Upper lobe of right lung (tissue), 1 donor: ENCODE data around the gene FGFR1OP2. TPM values are rescaled to one million over a fixed set of nuclear protein-coding genes. Genes with fewer than 3 reads are reported as not detected.
"Not testable (repeated sequence)": the region's sequence is repeated elsewhere in the genome, so short reads cannot be mapped to it uniquely, and the experiment has no call there.

Experiments used
- ATAC-seq: fragments of 200-7000 bp; cut with Tn5 transposase; one replicate; pipeline ENCODE4 v1.9.1; 2020; ENCODE audit warnings: mild to moderate bottlenecking, moderate library complexity
- DNase-seq: peaks from one replicate; pipeline ENCODE4 v3.0.0-alpha.2; 2020
- H3K27ac ChIP-seq: fragments of 200-600 bp; one replicate; pipeline ENCODE4 v1.8.0; 2022
- H3K27me3 ChIP-seq: fragments of 200-600 bp; one replicate; pipeline ENCODE4 v1.8.0; 2022; ENCODE audit warnings: mild to moderate bottlenecking
- H3K36me3 ChIP-seq: fragments of 200-600 bp; one replicate; pipeline ENCODE4 v1.8.0; 2022
- H3K4me1 ChIP-seq: fragments of 200-600 bp; one replicate; pipeline ENCODE4 v1.8.0; 2022
- H3K4me3 ChIP-seq: fragments of 200-600 bp; one replicate; pipeline ENCODE4 v1.8.0; 2022; ENCODE audit warnings: mild to moderate bottlenecking
- H3K9me3 ChIP-seq: fragments of 200-600 bp; one replicate; pipeline ENCODE4 v1.8.0; 2022
- CTCF ChIP-seq: fragments of 200-600 bp; IDR thresholded peaks from one replicate; pipeline ENCODE4 v1.8.0; 2022; ENCODE audit warnings: antibody characterized with exemption
- intact Hi-C: fragments of 100-400 bp; cut with DNase I; formaldehyde crosslinking; loops from one replicate; pipeline ENCODE4 v1.11.0; 2022
- long read RNA-seq: library from polyadenylated mRNA; unstranded; transcript quantifications from one replicate; pipeline ENCODE4 v2.0.0, GENCODE V29; 2021
- total RNA-seq: library from RNA; stranded (reverse); fragmentation: NEBNext Ultra II Directional; extraction: Animal tissue kit (Norgen Biotek cat#: 25700); gene quantifications from one replicate; pipeline ENCODE4 v1.2.1, GENCODE V29; 2021
- donor health status: DM: no; HTN: yes; CAD: no; lungs with severe emphysema.

The FGFR1OP2 gene
- 64.1 TPM for total RNA-seq
- long read RNA-seq, transcript FGFR1OP2-202 (6 exons, 2,790 nt) = minor isoform, 28 of 96 reads
- long read RNA-seq, transcript FGFR1OP2-201 (7 exons, 2,924 nt) = major isoform, 49 of 96 reads
- long read RNA-seq, transcript FGFR1OP2-206 (5 exons, 956 nt) = minor isoform, 10 of 96 reads
- long read RNA-seq, partial matches to known transcripts = 1 of 96 reads
- long read RNA-seq, other reads (novel, unspliced or antisense) = 7 of 96 reads

- peaks cover 44% of the 10 kb centered on the region for H3K4me1 ChIP-seq
Observed at GRCh38 chr12:26937863-26938700, at the start of gene FGFR1OP2, which contains the start of gene INTS13. Gene FGFR1OP2, plus strand, starts transcription at chr12:26938470. Its CDS starts 15,689 bp downstream, at chr12:26954159. Gene INTS13, minus strand, starts transcription at chr12:26937981. Its CDS starts 1,178 bp downstream, at chr12:26936803.

GRCh38 chr12:26890784-26891183 is 47.5 kb upstream of the FGFR1OP2 start:
- H3K27ac ChIP-seq = no peak overlapping the region
- no peaks in the 10 kb centered on the region for H3K27me3 ChIP-seq
- intact Hi-C loops = no loop called here
- no peak for DNase-seq
- ATAC-seq = no peak
- no peak overlapping the region for H3K4me3 ChIP-seq
- H3K9me3 ChIP-seq = no peaks in the 10 kb centered on the region
- no peaks in the 10 kb centered on the region for H3K4me1 ChIP-seq
- no peaks in the 10 kb centered on the region for H3K36me3 ChIP-seq
- TF ChIP-seq CTCF = no peak

More at GRCh38 chr12:26937863-26938700, at the start of gene FGFR1OP2, which contains the start of gene INTS13:
- DNase-seq (peak; percentile 99), ATAC-seq (peak; percentile 97)
- Histone ChIP-seq H3K9me3 (no peaks in the 10 kb centered on the region), H3K4me3 (peak within 1 kb of the TSS; percentile 97), H3K36me3 (peaks cover 10% of the 10 kb centered on the region), H3K27ac (peak within 1 kb of the TSS; percentile 97), H3K27me3 (no peaks in the 10 kb centered on the region)
- no peak for TF ChIP-seq CTCF
- intact Hi-C loops = no loop called here

GRCh38 chr12:26891704-26892103 is 46.6 kb upstream of the FGFR1OP2 start:
- intact Hi-C loops = no loop called here
- H3K36me3 ChIP-seq = no peaks in the 10 kb centered on the region
- DNase-seq = no peak
- no peak for TF ChIP-seq CTCF
- no peaks in the 10 kb centered on the region for H3K9me3 ChIP-seq
- no peak overlapping the region for H3K27ac ChIP-seq
- no peaks in the 10 kb centered on the region for H3K27me3 ChIP-seq
- no peaks in the 10 kb centered on the region for H3K4me1 ChIP-seq
- no peak for ATAC-seq
- no peak overlapping the region for H3K4me3 ChIP-seq

- no peak overlapping the region for H3K4me3 ChIP-seq
- intact Hi-C loops = no loop called here
- no peak for ATAC-seq
Observed at GRCh38 chr12:26895672-26896071, 42.6 kb upstream of the FGFR1OP2 start.

GRCh38 chr12:26896913-26897312 is 41.4 kb upstream of the FGFR1OP2 start:
- H3K9me3 ChIP-seq = no peaks in the 10 kb centered on the region
- no peak overlapping the region for H3K27ac ChIP-seq
- H3K4me1 ChIP-seq = no peaks in the 10 kb centered on the region
- H3K36me3 ChIP-seq = peaks cover 10% of the 10 kb centered on the region
- intact Hi-C loops = no loop called here
- H3K4me3 ChIP-seq = no peak overlapping the region
- no peaks in the 10 kb centered on the region for H3K27me3 ChIP-seq
- no peak for TF ChIP-seq CTCF
- DNase-seq = no peak
- ATAC-seq = no peak

More at GRCh38 chr12:26895672-26896071, 42.6 kb upstream of the FGFR1OP2 start:
- Histone ChIP-seq H3K9me3 (no peaks in the 10 kb centered on the region), H3K4me1 (no peaks in the 10 kb centered on the region), H3K36me3 (peaks cover 10% of the 10 kb centered on the region), H3K27ac (no peak overlapping the region), H3K27me3 (no peaks in the 10 kb centered on the region)
- no peak for TF ChIP-seq CTCF
- DNase-seq = no peak

GRCh38 chr12:26903396-26903795 is 34.9 kb upstream of the FGFR1OP2 start:
- H3K27ac ChIP-seq, ATAC-seq, H3K4me3 ChIP-seq, H3K9me3 ChIP-seq, H3K27me3 ChIP-seq, DNase-seq, intact Hi-C loops, H3K4me1 ChIP-seq: not testable (repeated sequence)
- H3K36me3 ChIP-seq = peaks cover 48% of the 10 kb centered on the region
